Measurements from ENCODE around the gene PDCD11.
A peak's percentile ranks its signal among the peaks of the same experiment; 100 is the strongest.
"Not testable (repeated sequence)": the region's sequence is repeated elsewhere in the genome, so short reads cannot be mapped to it uniquely, and the experiment has no call there.

Gene PDCD11

GRCh38 chr10:103396067-103396788 is at the start of gene PDCD11, which contains the start of gene ATP5MK:
Gene PDCD11, plus strand, starts transcription at chr10:103396626. Its CDS starts 1,801 bp downstream, at chr10:103398427.
Gene ATP5MK, minus strand, starts transcription at chr10:103396475. Its CDS starts 4,018 bp downstream, at chr10:103392457.
- peak; percentile 92 to 97 (median 96) for DNase-seq (ENCODE audit: low read depth in 3 of 3)

GRCh38 chr10:103350175-103350516 is 46.3 kb upstream of the PDCD11 start:
- no peak for DNase-seq (ENCODE audit: low read depth in 3 of 3)

GRCh38 chr10:103350517-103351260 is 45.7 kb upstream of the PDCD11 start, which contains the start of gene PCGF6:
Gene PCGF6, minus strand, starts transcription at chr10:103351140. Its CDS starts 74 bp downstream, at chr10:103351066.
- DNase-seq (ENCODE audit: low read depth in 3 of 3) = peak; percentile 43 to 78 (median 54)

- no peak for DNase-seq (ENCODE audit: low read depth in 3 of 3)
These were observed 43.1 kb upstream of the PDCD11 start for GRCh38 chr10:103353281-103353680.

GRCh38 chr10:103354567-103354966 is 41.9 kb upstream of the PDCD11 start:
- DNase-seq (ENCODE audit: low read depth in 3 of 3) = not testable (repeated sequence)

GRCh38 chr10:103355906-103356599 is 40.4 kb upstream of the PDCD11 start:
- DNase-seq (ENCODE audit: low read depth in 3 of 3) = no peak

GRCh38 chr10:103359493-103359892 is 36.9 kb upstream of the PDCD11 start:
- not testable (repeated sequence) for DNase-seq (ENCODE audit: low read depth in 3 of 3)

GRCh38 chr10:103360791-103361190 is 35.6 kb upstream of the PDCD11 start:
- DNase-seq (ENCODE audit: low read depth in 3 of 3) = not testable (repeated sequence)

GRCh38 chr10:103367379-103367781 is 29.0 kb upstream of the PDCD11 start:
- DNase-seq (ENCODE audit: low read depth in 3 of 3) = no peak

- peak; percentile 77 to 87 (median 85) for DNase-seq (ENCODE audit: low read depth in 3 of 3)
These were observed 28.5 kb upstream of the PDCD11 start, which contains the start of gene TAF5 for GRCh38 chr10:103367782-103368518. Gene TAF5, plus strand, starts transcription at chr10:103367976. Its CDS starts 14 bp downstream, at chr10:103367990.

GRCh38 chr10:103373544-103373943 is 22.9 kb upstream of the PDCD11 start:
- DNase-seq (ENCODE audit: low read depth in 3 of 3) = no peak

- no peak for DNase-seq (ENCODE audit: low read depth in 3 of 3)
These were observed 22.2 kb upstream of the PDCD11 start for GRCh38 chr10:103374263-103374662.

- no peak for DNase-seq (ENCODE audit: low read depth in 3 of 3)
These were observed 13.7 kb upstream of the PDCD11 start for GRCh38 chr10:103382769-103383168.

- DNase-seq (ENCODE audit: low read depth in 3 of 3) = no peak
These were observed 2.2 kb upstream of the PDCD11 start for GRCh38 chr10:103394180-103394579.

GRCh38 chr10:103395754-103396066 is 716 bp upstream of the PDCD11 start:
- no peak for DNase-seq (ENCODE audit: low read depth in 3 of 3)

- no peak for DNase-seq (ENCODE audit: low read depth in 3 of 3)
These were observed 312 bp downstream of the PDCD11 start for GRCh38 chr10:103396789-103397087.

- DNase-seq (ENCODE audit: low read depth in 3 of 3) = no peak
These were observed 882 bp downstream of the PDCD11 start for GRCh38 chr10:103397191-103397825.

- DNase-seq (ENCODE audit: low read depth in 3 of 3) = no peak
These were observed 17.1 kb downstream of the PDCD11 start for GRCh38 chr10:103413564-103413963.

GRCh38 chr10:103415581-103415980 is 19.2 kb downstream of the PDCD11 start:
- no peak for DNase-seq (ENCODE audit: low read depth in 3 of 3)

GRCh38 chr10:103416436-103417147 is 20.2 kb downstream of the PDCD11 start:
- DNase-seq (ENCODE audit: low read depth in 3 of 3) = peak in 1 of 3 experiments; percentile 14

- DNase-seq (ENCODE audit: low read depth in 3 of 3) = not testable (repeated sequence)
These were observed 20.7 kb downstream of the PDCD11 start for GRCh38 chr10:103417148-103417469.
